Measurements from ENCODE around the gene MSMO1.

- TF ChIP-seq CTCF (IDR thresholded peaks at IDR 0.05), result no peak
- TF ChIP-seq POLR2A (IDR thresholded peaks at IDR 0.05), result no peak
- no peak for TF ChIP-seq EP300 (IDR thresholded peaks at IDR 0.05)
Measured at GRCh38 chr4:165383591-165384073, 56.2 kb downstream of the MSMO1 start.
